Lung (tissue), 12 donors: Measurements from ENCODE around the gene STK24. TPM values are rescaled to one million over a fixed set of nuclear protein-coding genes. Genes with fewer than 3 reads are reported as not detected.
A peak's percentile ranks its signal among the peaks of the same experiment; 100 is the strongest.

Source experiments
- ATAC-seq: fragments of 200-7000 bp; cut with Tn5 transposase; one replicate; pipeline ENCODE4 v1.9.1; 2020; ENCODE audit warnings: moderate number of reproducible peaks; ENCODE audit not compliant: insufficient read depth, low FRiP score
- DNase-seq, 3 donors: peaks; one replicate each; pipeline ENCODE4 v3.0.0-alpha.2; 2013 to 2017
- H3K27ac ChIP-seq, 2 donors: one replicate each; pipeline ENCODE4 v1.5.1; 2013; ENCODE audit warnings: mild to moderate bottlenecking in 2 of 2, moderate library complexity in 2 of 2, control low read depth in 1 of 2, inconsistent platforms in 1 of 2, low read depth in 1 of 2, low read length in 1 of 2
- H3K27me3 ChIP-seq, 3 donors: one replicate each; pipeline ENCODE4 v1.5.1; 2013; ENCODE audit warnings: low read length in 2 of 3; ENCODE audit not compliant: control insufficient read depth in 3 of 3, insufficient read depth in 3 of 3
- H3K36me3 ChIP-seq, 4 donors: one replicate each; pipeline ENCODE4 v1.5.1; 2013; ENCODE audit warnings: low read length in 4 of 4, mild to moderate bottlenecking in 1 of 4, moderate library complexity in 1 of 4; ENCODE audit not compliant: control insufficient read depth in 4 of 4, insufficient read depth in 4 of 4
- H3K4me1 ChIP-seq, 5 donors: one replicate each; pipeline ENCODE4 v1.5.1; 2013; ENCODE audit warnings: low read length in 5 of 5, mild to moderate bottlenecking in 2 of 5, moderate library complexity in 1 of 5; ENCODE audit not compliant: control insufficient read depth in 5 of 5, insufficient read depth in 5 of 5
- H3K4me3 ChIP-seq: one replicate; pipeline ENCODE4 v1.5.1; 2013; ENCODE audit warnings: mild to moderate bottlenecking, control low read depth, moderate library complexity
- H3K9ac ChIP-seq, 2 donors: one replicate each; pipeline ENCODE4 v1.5.1; 2013; ENCODE audit warnings: low read length in 2 of 2, control low read depth in 1 of 2; ENCODE audit not compliant: insufficient read depth in 1 of 2
- H3K9me3 ChIP-seq, 4 donors: one replicate each; pipeline ENCODE4 v1.5.1; 2013; ENCODE audit warnings: low read length in 3 of 4, mild to moderate bottlenecking in 1 of 4, moderate library complexity in 1 of 4; ENCODE audit not compliant: control insufficient read depth in 4 of 4, insufficient read depth in 3 of 4
- WGBS, 2 donors: extraction: QIAGEN DNeasy Blood & Tissue Kit; methylation state at CpG; one replicate each; pipeline ENCODE4 v1.1.7; 2013; 5-methylcytosine and 5-hydroxymethylcytosine counted together
- polyA plus RNA-seq, 2 donors: library from polyadenylated mRNA; stranded (reverse); fragments of 200-250 nt; gene quantifications; one replicate each; pipeline ENCODE4 v1.2.1, GENCODE V29; 2013
- total RNA-seq, 2 donors: library from RNA; depleted of rRNA in 1 of 2; stranded (reverse); fragments of >200 nt in 1 of 2; gene quantifications; one replicate each; pipeline ENCODE4 v1.2.1, GENCODE V29; 2014 to 2021
- TF ChIP-seq, protein P1 (sequence below): IDR thresholded peaks from 2 replicates; pipeline ENCODE4 v1.5.1; 2012; ENCODE audit warnings: mild to moderate bottlenecking; ENCODE audit errors: control extremely low read depth, extremely low read depth
- donor health status: control.
- donor health status: control.
- donor health status: Bipolar disorder and iron deficiency.
- donor health status: healthy.
- donor health status: DM: yes; HTN: yes; CAD: no.

The STK24 gene
- total and polyA plus RNA-seq, 4 donors: 38.0 to 102 (median 64.5) TPM

DNA sequence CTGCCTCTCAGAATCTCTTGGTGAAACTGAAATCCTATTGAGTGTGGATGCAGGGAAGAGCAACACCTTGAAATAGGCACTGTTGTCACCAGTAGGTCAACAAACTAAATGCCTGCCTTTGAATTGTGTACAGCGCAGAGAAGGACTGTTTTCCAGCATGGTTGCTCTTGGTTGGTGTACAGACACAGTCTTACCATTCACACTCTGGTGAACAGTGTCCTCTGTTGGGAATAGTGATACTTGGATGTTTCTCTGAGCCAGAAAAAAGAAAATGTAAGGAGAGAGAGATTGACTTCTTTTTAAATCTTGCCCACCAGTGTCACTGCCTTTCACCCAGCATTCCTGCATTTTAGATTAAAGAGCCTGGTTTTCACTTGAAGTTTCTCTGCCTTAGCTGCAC is 179.7 kb downstream of the STK24 start:
- DNase-seq (peak in 2 of 3 donors; percentile 59 to 68), ATAC-seq (no peak)

DNA sequence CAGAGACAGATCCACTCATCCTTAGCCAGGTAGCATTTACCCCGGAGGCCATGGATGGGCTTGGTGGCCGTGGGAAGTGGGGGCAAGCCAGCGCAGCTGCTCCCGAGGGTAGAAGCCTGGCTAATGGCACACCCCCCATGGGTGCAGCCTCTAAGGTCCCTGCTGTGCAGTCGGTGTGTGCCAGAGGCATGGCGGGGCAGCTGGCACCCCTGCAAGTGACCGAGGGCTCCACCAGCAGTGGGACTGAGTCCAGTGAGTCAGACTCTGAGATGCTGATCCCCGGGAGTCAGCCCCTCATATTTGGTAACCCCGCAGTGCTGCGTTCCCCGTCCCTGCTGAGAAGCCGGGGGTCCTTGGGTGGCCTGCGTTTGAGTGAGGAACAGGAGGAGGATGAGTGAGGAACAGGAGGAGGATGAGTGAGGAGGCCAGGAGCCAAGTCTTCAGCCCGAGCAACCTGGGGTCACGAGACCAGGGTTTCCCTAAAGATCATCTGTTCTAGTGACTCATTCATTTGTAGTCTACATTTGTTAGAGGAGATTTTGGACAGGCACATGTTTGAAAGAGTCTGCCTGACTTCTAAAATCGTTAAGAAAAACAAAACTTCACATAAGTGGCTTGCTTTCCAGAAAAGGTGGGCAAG is 180.7 kb downstream of the STK24 start:
- Histone ChIP-seq H3K9ac (no peak overlapping the region), H3K4me1 (peaks cover 0 to 31% (median 18%) of the 10 kb centered on the region in 5 donors), H3K9me3 (no peaks in the 10 kb centered on the region), H3K27me3 (no peaks in the 10 kb centered on the region), H3K27ac (no peak overlapping the region), H3K36me3 (peaks cover 0 to 20% (median 15%) of the 10 kb centered on the region in 4 donors), H3K4me3 (no peak overlapping the region)
- TF ChIP-seq, protein P1, sequence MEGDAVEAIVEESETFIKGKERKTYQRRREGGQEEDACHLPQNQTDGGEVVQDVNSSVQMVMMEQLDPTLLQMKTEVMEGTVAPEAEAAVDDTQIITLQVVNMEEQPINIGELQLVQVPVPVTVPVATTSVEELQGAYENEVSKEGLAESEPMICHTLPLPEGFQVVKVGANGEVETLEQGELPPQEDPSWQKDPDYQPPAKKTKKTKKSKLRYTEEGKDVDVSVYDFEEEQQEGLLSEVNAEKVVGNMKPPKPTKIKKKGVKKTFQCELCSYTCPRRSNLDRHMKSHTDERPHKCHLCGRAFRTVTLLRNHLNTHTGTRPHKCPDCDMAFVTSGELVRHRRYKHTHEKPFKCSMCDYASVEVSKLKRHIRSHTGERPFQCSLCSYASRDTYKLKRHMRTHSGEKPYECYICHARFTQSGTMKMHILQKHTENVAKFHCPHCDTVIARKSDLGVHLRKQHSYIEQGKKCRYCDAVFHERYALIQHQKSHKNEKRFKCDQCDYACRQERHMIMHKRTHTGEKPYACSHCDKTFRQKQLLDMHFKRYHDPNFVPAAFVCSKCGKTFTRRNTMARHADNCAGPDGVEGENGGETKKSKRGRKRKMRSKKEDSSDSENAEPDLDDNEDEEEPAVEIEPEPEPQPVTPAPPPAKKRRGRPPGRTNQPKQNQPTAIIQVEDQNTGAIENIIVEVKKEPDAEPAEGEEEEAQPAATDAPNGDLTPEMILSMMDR: no peak
- ATAC-seq (no peak), DNase-seq (no peak)
- 91 to 93% methylated on average over 16 of the region's 16 CpGs for WGBS, 2 donors

More for the DNA sequence above, 179.7 kb downstream of the STK24 start:
- Histone ChIP-seq H3K9ac (no peak overlapping the region), H3K27ac (no peak overlapping the region), H3K9me3 (no peaks in the 10 kb centered on the region), H3K36me3 (peaks cover 0 to 19% (median 12%) of the 10 kb centered on the region in 4 donors), H3K4me3 (no peak overlapping the region), H3K4me1 (peaks cover 0 to 35% (median 18%) of the 10 kb centered on the region in 5 donors), H3K27me3 (no peaks in the 10 kb centered on the region)
- WGBS, 2 donors: 94 to 96% methylated on average over 1 of the region's 1 CpG
- TF ChIP-seq, protein P1: no peak

Other genes with a start within 250 kb of the STK24 start
- gene SLC15A1, start 175.6 kb upstream of the STK24 start, total RNA-seq: 1 to 10 TPM in 1 of 2 donors, under 1 TPM in 1; 0.31 to 1.4 TPM
- under 1 TPM in 1 of 2 donors, not detected in 1; 0.01 TPM for gene SLC15A1, start 175.6 kb upstream of the STK24 start, polyA plus RNA-seq